Measurements from ENCODE around the gene ADRA1B.

ADRA1B gene

GRCh38 chr5:159972538-159973362 is 56.5 kb downstream of the ADRA1B start:
- no peaks in the 10 kb centered on the region for H3K9me3 ChIP-seq (ENCODE audit: control extremely low read depth in 1 of 5, control insufficient read depth in 4 of 5, insufficient read depth in 2 of 5, low read depth in 1 of 5, low read length in 4 of 5)
- peaks cover 2 to 14% (median 9%) of the 10 kb centered on the region in 4 experiments for H3K4me1 ChIP-seq (ENCODE audit: control extremely low read depth in 1 of 4, control insufficient read depth in 4 of 4, insufficient read depth in 4 of 4, low read length in 3 of 4)
- CTCF ChIA-PET: interaction anchor here (1.7 to 6.6 kb wide), 3 partner anchors 8 to 15 kb away, joined by 6 to 32 read pairs (median 12); no protein-coding TSS in a partner anchor

GRCh38 chr5:159975462-159976019 is 59.3 kb downstream of the ADRA1B start:
- H3K4me3 ChIP-seq (ENCODE audit: control insufficient read depth in 1 of 7, extremely low read depth in 1 of 7, insufficient read depth in 4 of 7, low read depth in 2 of 7, low read length in 6 of 7): no peak overlapping the region
- H3K4me1 ChIP-seq (ENCODE audit: control extremely low read depth in 1 of 4, control insufficient read depth in 4 of 4, insufficient read depth in 4 of 4, low read length in 3 of 4): peaks cover 2 to 14% (median 9%) of the 10 kb centered on the region in 4 experiments
- no peak overlapping the region for H3K27ac ChIP-seq (ENCODE audit: insufficient read depth in 1 of 2, low read depth in 1 of 2, low read length in 2 of 2, poor library complexity in 1 of 2, severe bottlenecking in 2 of 2)
- no peaks in the 10 kb centered on the region for H3K9me3 ChIP-seq (ENCODE audit: control extremely low read depth in 1 of 5, control insufficient read depth in 4 of 5, insufficient read depth in 2 of 5, low read depth in 1 of 5, low read length in 4 of 5)
- 100% methylated on average over 2 of the region's 2 CpGs for WGBS (ENCODE audit: insufficient coverage)
- ChIA-PET CTCF (interaction anchor here (6.6 kb wide), 1 partner anchor 11 kb away, joined by 32 read pairs; no protein-coding TSS in a partner anchor), POLR2A (no interaction called here)
- H3K36me3 ChIP-seq (ENCODE audit: control insufficient read depth in 4 of 4, insufficient read depth in 4 of 4, low read length in 3 of 4): no peaks in the 10 kb centered on the region
- peaks cover 20 to 68% (median 33%) of the 10 kb centered on the region in 5 experiments for H3K27me3 ChIP-seq (replicated peaks in 2 of 5; ENCODE audit: control insufficient read depth in 4 of 5, insufficient read depth in 5 of 5, low read length in 4 of 5)
- no peak for DNase-seq

More at GRCh38 chr5:159972538-159973362, 56.5 kb downstream of the ADRA1B start:
- Histone ChIP-seq H3K4me3 (ENCODE audit: control insufficient read depth in 1 of 7, extremely low read depth in 1 of 7, insufficient read depth in 4 of 7, low read depth in 2 of 7, low read length in 6 of 7) (peak overlapping the region in 1 of 7 experiments; percentile 45), H3K27me3 (replicated peaks in 2 of 5; ENCODE audit: control insufficient read depth in 4 of 5, insufficient read depth in 5 of 5, low read length in 4 of 5) (peaks cover 20 to 79% (median 34%) of the 10 kb centered on the region in 5 experiments), H3K36me3 (ENCODE audit: control insufficient read depth in 4 of 4, insufficient read depth in 4 of 4, low read length in 3 of 4) (no peaks in the 10 kb centered on the region), H3K27ac (ENCODE audit: insufficient read depth in 1 of 2, low read depth in 1 of 2, low read length in 2 of 2, poor library complexity in 1 of 2, severe bottlenecking in 2 of 2) (no peak overlapping the region)
- 19% methylated on average over 20 of the region's 50 CpGs for WGBS (ENCODE audit: insufficient coverage)
- peak; percentile 13 to 71 (median 53) for DNase-seq
- POLR2A ChIA-PET: no interaction called here

- H3K36me3 ChIP-seq (ENCODE audit: control insufficient read depth in 4 of 4, insufficient read depth in 4 of 4, low read length in 3 of 4): no peaks in the 10 kb centered on the region
- no peak overlapping the region for H3K4me3 ChIP-seq (ENCODE audit: control insufficient read depth in 1 of 7, extremely low read depth in 1 of 7, insufficient read depth in 4 of 7, low read depth in 2 of 7, low read length in 6 of 7)
- H3K27ac ChIP-seq (ENCODE audit: insufficient read depth in 1 of 2, low read depth in 1 of 2, low read length in 2 of 2, poor library complexity in 1 of 2, severe bottlenecking in 2 of 2): no peak overlapping the region
- H3K27me3 ChIP-seq (replicated peaks in 2 of 5; ENCODE audit: control insufficient read depth in 4 of 5, insufficient read depth in 5 of 5, low read length in 4 of 5): peaks cover 14 to 57% (median 27%) of the 10 kb centered on the region in 5 experiments
- H3K4me1 ChIP-seq (ENCODE audit: control extremely low read depth in 1 of 4, control insufficient read depth in 4 of 4, insufficient read depth in 4 of 4, low read length in 3 of 4): peaks cover 0 to 10% (median 7%) of the 10 kb centered on the region in 4 experiments
- POLR2A ChIA-PET: no interaction called here
- WGBS (ENCODE audit: insufficient coverage): 100% methylated on average over 1 of the region's 3 CpGs
- no peak for DNase-seq
- CTCF ChIA-PET: interaction anchor here (0.9 to 6.6 kb wide), 2 partner anchors 10 to 25 kb away, joined by 3 to 32 read pairs; no protein-coding TSS in a partner anchor
- H3K9me3 ChIP-seq (ENCODE audit: control extremely low read depth in 1 of 5, control insufficient read depth in 4 of 5, insufficient read depth in 2 of 5, low read depth in 1 of 5, low read length in 4 of 5): no peaks in the 10 kb centered on the region
Measured at GRCh38 chr5:159976921-159977320, 60.6 kb downstream of the ADRA1B start.

- WGBS (ENCODE audit: insufficient coverage): 80% methylated on average over 2 of the region's 2 CpGs
- Histone ChIP-seq H3K27me3 (replicated peaks in 2 of 5; ENCODE audit: control insufficient read depth in 4 of 5, insufficient read depth in 5 of 5, low read length in 4 of 5) (peaks cover 7 to 49% (median 22%) of the 10 kb centered on the region in 5 experiments), H3K27ac (ENCODE audit: insufficient read depth in 1 of 2, low read depth in 1 of 2, low read length in 2 of 2, poor library complexity in 1 of 2, severe bottlenecking in 2 of 2) (no peak overlapping the region), H3K4me3 (ENCODE audit: control insufficient read depth in 1 of 7, extremely low read depth in 1 of 7, insufficient read depth in 4 of 7, low read depth in 2 of 7, low read length in 6 of 7) (no peak overlapping the region), H3K4me1 (ENCODE audit: control extremely low read depth in 1 of 4, control insufficient read depth in 4 of 4, insufficient read depth in 4 of 4, low read length in 3 of 4) (no peaks in the 10 kb centered on the region), H3K36me3 (ENCODE audit: control insufficient read depth in 4 of 4, insufficient read depth in 4 of 4, low read length in 3 of 4) (no peaks in the 10 kb centered on the region), H3K9me3 (ENCODE audit: control extremely low read depth in 1 of 5, control insufficient read depth in 4 of 5, insufficient read depth in 2 of 5, low read depth in 1 of 5, low read length in 4 of 5) (no peaks in the 10 kb centered on the region)
- DNase-seq: no peak
- CTCF ChIA-PET: interaction anchor here (1.4 to 6.6 kb wide), 2 partner anchors 8 to 462 kb away, joined by 4 to 32 read pairs; no protein-coding TSS in a partner anchor
- POLR2A ChIA-PET: no interaction called here
Measured at GRCh38 chr5:159978358-159978757, 62.1 kb downstream of the ADRA1B start.

- ChIA-PET POLR2A (no interaction called here), CTCF (no interaction called here)
- DNase-seq: no peak
- H3K27me3 ChIP-seq (replicated peaks in 2 of 5; ENCODE audit: control insufficient read depth in 4 of 5, insufficient read depth in 5 of 5, low read length in 4 of 5): peaks cover 6 to 42% (median 25%) of the 10 kb centered on the region in 5 experiments
- no peak overlapping the region for H3K4me3 ChIP-seq (ENCODE audit: control insufficient read depth in 1 of 7, extremely low read depth in 1 of 7, insufficient read depth in 4 of 7, low read depth in 2 of 7, low read length in 6 of 7)
- H3K4me1 ChIP-seq (ENCODE audit: control extremely low read depth in 1 of 4, control insufficient read depth in 4 of 4, insufficient read depth in 4 of 4, low read length in 3 of 4): peaks cover 0 to 11% (median 7%) of the 10 kb centered on the region in 4 experiments
- H3K9me3 ChIP-seq (ENCODE audit: control extremely low read depth in 1 of 5, control insufficient read depth in 4 of 5, insufficient read depth in 2 of 5, low read depth in 1 of 5, low read length in 4 of 5): no peaks in the 10 kb centered on the region
- 100% methylated on average over 4 of the region's 8 CpGs for WGBS (ENCODE audit: insufficient coverage)
- no peaks in the 10 kb centered on the region for H3K36me3 ChIP-seq (ENCODE audit: control insufficient read depth in 4 of 4, insufficient read depth in 4 of 4, low read length in 3 of 4)
- H3K27ac ChIP-seq (ENCODE audit: insufficient read depth in 1 of 2, low read depth in 1 of 2, low read length in 2 of 2, poor library complexity in 1 of 2, severe bottlenecking in 2 of 2): no peak overlapping the region
Measured at GRCh38 chr5:159982421-159983173, 66.3 kb downstream of the ADRA1B start.

GRCh38 chr5:159987031-159987674 is 70.9 kb downstream of the ADRA1B start:
- peak; percentile 81 to 91 (median 87) for DNase-seq
- peak overlapping the region; percentile 29 to 77 (median 60) for H3K4me3 ChIP-seq (ENCODE audit: control insufficient read depth in 1 of 7, extremely low read depth in 1 of 7, insufficient read depth in 4 of 7, low read depth in 2 of 7, low read length in 6 of 7)
- H3K27me3 ChIP-seq (replicated peaks in 2 of 5; ENCODE audit: control insufficient read depth in 4 of 5, insufficient read depth in 5 of 5, low read length in 4 of 5): peaks cover 3 to 34% (median 19%) of the 10 kb centered on the region in 5 experiments
- ChIA-PET POLR2A (interaction anchor here (0.6 to 0.8 kb wide), 2 partner anchors 22 to 769 kb away, joined by 3 read pairs; partner anchors contain the start of gene TTC1), CTCF (interaction anchor here (0.6 to 5.3 kb wide), 23 partner anchors 11 to 830 kb away, joined by 3 to 46 read pairs (median 5); partner anchors contain the start of gene IL12B)
- H3K36me3 ChIP-seq (ENCODE audit: control insufficient read depth in 4 of 4, insufficient read depth in 4 of 4, low read length in 3 of 4): no peaks in the 10 kb centered on the region
- H3K27ac ChIP-seq (ENCODE audit: insufficient read depth in 1 of 2, low read depth in 1 of 2, low read length in 2 of 2, poor library complexity in 1 of 2, severe bottlenecking in 2 of 2): no peak overlapping the region
- H3K4me1 ChIP-seq (ENCODE audit: control extremely low read depth in 1 of 4, control insufficient read depth in 4 of 4, insufficient read depth in 4 of 4, low read length in 3 of 4): peaks cover 0 to 12% (median 7%) of the 10 kb centered on the region in 4 experiments
- no peaks in the 10 kb centered on the region for H3K9me3 ChIP-seq (ENCODE audit: control extremely low read depth in 1 of 5, control insufficient read depth in 4 of 5, insufficient read depth in 2 of 5, low read depth in 1 of 5, low read length in 4 of 5)
- under 1% methylated on average over 45 of the region's 50 CpGs for WGBS (ENCODE audit: insufficient coverage)
